SK-N-SH treated with all-trans-retinoic acid at 6 μM for 48 hours (cell line): ENCODE data around the gene TNFRSF25.
A peak's percentile ranks its signal among the peaks of the same experiment; 100 is the strongest.

Experiments used
- ATAC-seq: fragments of 200-7000 bp; cut with Tn5 transposase; 3 replicates; pipeline ENCODE4 v1.9.1; 2020; ENCODE audit warnings: mild to moderate bottlenecking, moderate library complexity
- ARNTL ChIP-seq: fragments of 450-650 bp; formaldehyde crosslinking; IDR thresholded peaks from 2 replicates; pipeline ENCODE4 v1.5.0; 2020; ENCODE audit warnings: low read depth, mild to moderate bottlenecking, moderate library complexity, borderline replicate concordance
- BACH2 ChIP-seq: fragments of 250-450 bp; sonication (Bioruptor Pico); IDR thresholded peaks from 2 replicates; pipeline ENCODE4 v1.9.0; 2021; ENCODE audit warnings: mild to moderate bottlenecking, borderline replicate concordance
- CREB5 ChIP-seq: fragments of 250-450 bp; sonication (Bioruptor Pico); IDR thresholded peaks from 2 replicates; pipeline ENCODE4 v1.5.1; 2020; ENCODE audit warnings: low read depth, mild to moderate bottlenecking, moderate library complexity
- CSDC2 ChIP-seq: fragments of 250-450 bp; sonication (Bioruptor Pico); IDR thresholded peaks from 2 replicates; pipeline ENCODE4 v1.5.0; 2020; ENCODE audit warnings: mild to moderate bottlenecking, moderate library complexity
- CSRNP3 ChIP-seq: fragments of 250-450 bp; sonication (Bioruptor Pico); IDR thresholded peaks from 2 replicates; pipeline ENCODE4 v1.5.1; 2021; ENCODE audit warnings: mild to moderate bottlenecking, moderate library complexity
- ESRRG ChIP-seq: fragments of 250-450 bp; sonication (Bioruptor Pico); IDR thresholded peaks from 2 replicates; pipeline ENCODE4 v1.6.1; 2021; ENCODE audit warnings: mild to moderate bottlenecking
- GLIS3 ChIP-seq: fragments of 250-450 bp; sonication (Bioruptor Pico); IDR thresholded peaks from 2 replicates; pipeline ENCODE4 v1.5.0; 2020; ENCODE audit warnings: mild to moderate bottlenecking, moderate library complexity
- ISL1 ChIP-seq: fragments of 250-450 bp; sonication (Bioruptor Pico); IDR thresholded peaks from 2 replicates; pipeline ENCODE4 v2.1.2; 2022; ENCODE audit warnings: mild to moderate bottlenecking, moderate library complexity
- PATZ1 ChIP-seq: fragments of 250-450 bp; sonication (Bioruptor Pico); IDR thresholded peaks from 2 replicates; pipeline ENCODE4 v1.8.0; 2020; ENCODE audit warnings: mild to moderate bottlenecking, moderate library complexity, borderline replicate concordance
- PPARA ChIP-seq: fragments of 250-450 bp; sonication (Bioruptor Pico); IDR thresholded peaks from 2 replicates; pipeline ENCODE4 v1.5.0; 2020; ENCODE audit warnings: mild to moderate bottlenecking, borderline replicate concordance
- SNAI2 ChIP-seq: fragments of 250-450 bp; sonication (Bioruptor Pico); IDR thresholded peaks from 2 replicates; pipeline ENCODE4 v1.5.0; 2020; ENCODE audit warnings: mild to moderate bottlenecking, moderate library complexity
- TCF4 ChIP-seq: fragments of 250-450 bp; sonication (Bioruptor Pico); IDR thresholded peaks from 2 replicates; pipeline ENCODE4 v1.8.0; 2021; ENCODE audit warnings: mild to moderate bottlenecking, moderate library complexity, borderline replicate concordance
- TOX ChIP-seq: fragments of 250-450 bp; sonication (Bioruptor Pico); IDR thresholded peaks from 2 replicates; pipeline ENCODE4 v1.8.0; 2021; ENCODE audit warnings: mild to moderate bottlenecking, moderate library complexity, borderline replicate concordance
- TSHZ2 ChIP-seq: fragments of 250-450 bp; sonication (Bioruptor Pico); IDR thresholded peaks from 2 replicates; pipeline ENCODE4 v1.5.0; 2020; ENCODE audit warnings: mild to moderate bottlenecking, moderate library complexity
- ZFP30 ChIP-seq: fragments of 450-650 bp; formaldehyde crosslinking; IDR thresholded peaks from 2 replicates; pipeline ENCODE4 v1.5.0; 2022; ENCODE audit warnings: mild to moderate bottlenecking, moderate library complexity
- ZNF565 ChIP-seq: fragments of 450-650 bp; formaldehyde crosslinking; conservative IDR thresholded peaks from 2 replicates; pipeline ENCODE4 v1.5.0; 2020; ENCODE audit warnings: low read depth, mild to moderate bottlenecking, moderate library complexity
- ZNF70 ChIP-seq: fragments of 450-650 bp; formaldehyde crosslinking; IDR thresholded peaks from 2 replicates; pipeline ENCODE4 v1.5.0; 2020; ENCODE audit warnings: mild to moderate bottlenecking, moderate library complexity

Gene TNFRSF25

GRCh38 chr1:6491480-6491962, 25.5 kb upstream of the TNFRSF25 start, which contains the start of gene PLEKHG5:
Gene PLEKHG5, minus strand, starts transcription at chr1:6491667. Its CDS starts 14,096 bp downstream, at chr1:6477571.
- ATAC-seq, result peak; percentile 25
- TF ChIP-seq ISL1 (no peak), CREB5 (CRISPR knock-in tag) (no peak), BACH2 (CRISPR knock-in tag) (no peak), ZFP30 (no peak), PPARA (no peak), CSRNP3 (CRISPR knock-in tag) (no peak), ZNF70 (CRISPR knock-in tag) (no peak), TSHZ2 (CRISPR knock-in tag) (no peak), ZNF565 (CRISPR knock-in tag) (no peak), CSDC2 (CRISPR knock-in tag) (no peak), SNAI2 (CRISPR knock-in tag) (no peak), GLIS3 (CRISPR knock-in tag) (no peak), ARNTL (CRISPR knock-in tag) (no peak), ESRRG (CRISPR knock-in tag) (no peak), PATZ1 (CRISPR knock-in tag) (no peak), TOX (no peak)

- TF ChIP-seq CSDC2 (CRISPR knock-in tag) (no peak), TCF4 (CRISPR knock-in tag) (no peak), ESRRG (CRISPR knock-in tag) (no peak), TSHZ2 (CRISPR knock-in tag) (no peak)
- ATAC-seq, result peak; percentile 8
Observed at GRCh38 chr1:6491081-6491449, 25.1 kb upstream of the TNFRSF25 start.

- ATAC-seq, result peak; percentile 78
Observed at GRCh38 chr1:6490181-6491080, 24.5 kb upstream of the TNFRSF25 start.

More at GRCh38 chr1:6490181-6491080, 24.5 kb upstream of the TNFRSF25 start:
- TF ChIP-seq SNAI2 (CRISPR knock-in tag) (no peak), ESRRG (CRISPR knock-in tag) (no peak)
